ENCODE measurements around the gene LRRK1. TPM values are rescaled to one million over a fixed set of nuclear protein-coding genes. Genes with fewer than 3 reads are reported as not detected.

The LRRK1 gene
- total RNA-seq, 1 donor from 2014 or later, result not detected

DNA sequence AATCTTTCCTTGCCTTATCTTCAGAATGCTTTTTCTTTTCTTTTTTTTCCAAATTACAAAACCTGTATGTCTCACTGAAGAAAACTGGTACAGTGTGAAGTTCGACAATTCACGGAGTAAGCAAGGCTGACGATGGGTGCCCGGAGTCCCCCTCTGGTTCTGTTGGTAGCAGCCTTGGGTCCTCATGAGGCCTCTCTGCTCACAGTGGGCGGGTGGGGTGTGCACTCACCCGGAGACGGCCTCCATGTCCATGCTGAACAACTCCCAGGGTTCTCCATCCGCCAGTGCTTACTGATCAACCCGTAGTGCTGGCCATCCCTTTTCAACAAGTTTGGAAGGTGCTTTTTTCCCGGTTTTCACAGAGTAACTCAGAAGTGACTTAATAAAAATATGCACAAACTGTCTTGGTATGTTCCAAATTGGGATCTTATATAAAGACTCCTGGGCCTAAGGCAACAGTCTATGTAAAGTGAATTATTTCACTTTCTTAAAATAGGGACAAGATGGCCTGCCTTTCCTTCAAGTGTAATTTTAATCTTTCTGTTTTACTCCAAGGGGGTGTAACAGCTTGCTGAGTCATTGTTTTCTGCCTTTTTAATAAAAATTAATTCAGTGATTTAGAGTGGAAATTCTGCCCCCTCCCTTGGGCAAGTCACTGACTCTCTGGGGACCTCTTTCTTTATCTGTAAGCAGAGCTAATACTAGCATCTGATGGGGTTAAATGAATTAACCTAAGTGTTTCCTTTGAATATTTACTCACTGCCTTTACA is 23.7 kb downstream of the LRRK1 start:
- Histone ChIP-seq H3K27me3 (no peaks in the 10 kb centered on the region), H2AFZ (replicated peaks) (no peak overlapping the region), H3K4me2 (no peak overlapping the region), H3K4me1 (no peaks in the 10 kb centered on the region), H3K9ac (no peak overlapping the region), H3K9me3 (ENCODE audit: low read depth) (no peaks in the 10 kb centered on the region), H3F3A (ENCODE audit: low read depth) (no peaks in the 10 kb centered on the region), H3K36me3 (no peaks in the 10 kb centered on the region), H4K20me1 (ENCODE audit: low read depth) (no peaks in the 10 kb centered on the region), H3K4me3 (no peak overlapping the region), H3K79me2 (ENCODE audit: low read depth) (no peaks in the 10 kb centered on the region), H3K27ac (no peak overlapping the region)
- Mint-ChIP-seq H3K27me3 (ENCODE audit: insufficient read depth, low read depth) (no peaks in the 10 kb centered on the region), H3K4me3 (no peak overlapping the region), H3K36me3 (no peaks in the 10 kb centered on the region), H3K4me1 (peaks cover 2% of the 10 kb centered on the region), H3K27ac (no peak overlapping the region), H3K9me3 (no peaks in the 10 kb centered on the region)
- DNase-seq (ENCODE audit: low spot score), result no peak
- TF ChIP-seq, protein P1, sequence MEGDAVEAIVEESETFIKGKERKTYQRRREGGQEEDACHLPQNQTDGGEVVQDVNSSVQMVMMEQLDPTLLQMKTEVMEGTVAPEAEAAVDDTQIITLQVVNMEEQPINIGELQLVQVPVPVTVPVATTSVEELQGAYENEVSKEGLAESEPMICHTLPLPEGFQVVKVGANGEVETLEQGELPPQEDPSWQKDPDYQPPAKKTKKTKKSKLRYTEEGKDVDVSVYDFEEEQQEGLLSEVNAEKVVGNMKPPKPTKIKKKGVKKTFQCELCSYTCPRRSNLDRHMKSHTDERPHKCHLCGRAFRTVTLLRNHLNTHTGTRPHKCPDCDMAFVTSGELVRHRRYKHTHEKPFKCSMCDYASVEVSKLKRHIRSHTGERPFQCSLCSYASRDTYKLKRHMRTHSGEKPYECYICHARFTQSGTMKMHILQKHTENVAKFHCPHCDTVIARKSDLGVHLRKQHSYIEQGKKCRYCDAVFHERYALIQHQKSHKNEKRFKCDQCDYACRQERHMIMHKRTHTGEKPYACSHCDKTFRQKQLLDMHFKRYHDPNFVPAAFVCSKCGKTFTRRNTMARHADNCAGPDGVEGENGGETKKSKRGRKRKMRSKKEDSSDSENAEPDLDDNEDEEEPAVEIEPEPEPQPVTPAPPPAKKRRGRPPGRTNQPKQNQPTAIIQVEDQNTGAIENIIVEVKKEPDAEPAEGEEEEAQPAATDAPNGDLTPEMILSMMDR (IDR thresholded peaks at IDR 0.05), result no peak
- no peak for TF ChIP-seq EZH2phosphoT487 (IDR thresholded peaks at IDR 0.05)
- TF ChIP-seq EZH2 (IDR thresholded peaks at IDR 0.05), result no peak

DNA sequence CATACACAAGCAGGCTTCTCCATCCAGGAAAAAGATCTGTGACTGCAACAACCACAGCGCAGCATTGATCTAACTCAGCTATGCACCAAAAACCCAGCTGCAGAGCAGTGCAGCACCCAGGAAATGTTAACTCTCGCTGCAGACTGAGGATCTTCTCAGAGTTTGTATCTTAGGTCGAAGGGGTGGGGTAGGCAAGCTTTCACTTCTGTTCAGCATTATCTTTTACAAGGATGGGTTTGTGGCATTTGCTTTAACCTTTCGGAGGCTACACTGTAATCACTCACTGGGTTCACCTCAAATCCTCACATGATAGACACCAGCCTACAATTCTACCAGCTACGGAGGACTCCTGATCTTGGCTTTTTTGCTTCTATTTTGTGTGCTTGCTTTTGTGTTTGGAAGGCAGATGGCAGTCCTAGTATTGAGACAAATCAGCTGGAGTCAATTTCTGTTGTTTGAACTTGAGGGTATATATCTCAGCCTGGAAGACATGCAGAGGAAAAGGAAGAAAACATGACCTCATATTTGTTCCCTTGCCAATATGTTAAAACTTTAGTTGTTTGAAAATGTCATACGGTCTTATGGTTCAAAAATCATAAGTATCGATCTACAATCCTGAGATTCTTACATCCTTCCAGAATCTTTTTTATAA is 25.2 kb downstream of the LRRK1 start:
- H3F3A ChIP-seq (ENCODE audit: low read depth), result no peaks in the 10 kb centered on the region
- no peak overlapping the region for H3K27ac Mint-ChIP-seq
- H3K4me2 ChIP-seq, result no peak overlapping the region
- H3K4me3 Mint-ChIP-seq, result no peak overlapping the region
- H3K9ac ChIP-seq, result no peak overlapping the region
- no peaks in the 10 kb centered on the region for H3K36me3 Mint-ChIP-seq
- no peak for DNase-seq (ENCODE audit: low spot score)
- H2AFZ ChIP-seq (replicated peaks), result no peak overlapping the region
- H3K27me3 ChIP-seq, result no peaks in the 10 kb centered on the region
- no peaks in the 10 kb centered on the region for H3K9me3 ChIP-seq (ENCODE audit: low read depth)
- H3K27me3 Mint-ChIP-seq (ENCODE audit: insufficient read depth, low read depth), result no peaks in the 10 kb centered on the region
- no peaks in the 10 kb centered on the region for H3K36me3 ChIP-seq
- H3K9me3 Mint-ChIP-seq, result no peaks in the 10 kb centered on the region
- no peaks in the 10 kb centered on the region for H4K20me1 ChIP-seq (ENCODE audit: low read depth)
- TF ChIP-seq EZH2 (IDR thresholded peaks at IDR 0.05) (no peak), EZH2phosphoT487 (IDR thresholded peaks at IDR 0.05) (no peak)
- TF ChIP-seq, protein P1 (IDR thresholded peaks at IDR 0.05), result no peak
- H3K4me3 ChIP-seq, result no peak overlapping the region
- H3K27ac ChIP-seq, result no peak overlapping the region
- H3K4me1 Mint-ChIP-seq, result peaks cover 9% of the 10 kb centered on the region
- H3K79me2 ChIP-seq (ENCODE audit: low read depth), result no peaks in the 10 kb centered on the region
- H3K4me1 ChIP-seq, result no peaks in the 10 kb centered on the region

DNA sequence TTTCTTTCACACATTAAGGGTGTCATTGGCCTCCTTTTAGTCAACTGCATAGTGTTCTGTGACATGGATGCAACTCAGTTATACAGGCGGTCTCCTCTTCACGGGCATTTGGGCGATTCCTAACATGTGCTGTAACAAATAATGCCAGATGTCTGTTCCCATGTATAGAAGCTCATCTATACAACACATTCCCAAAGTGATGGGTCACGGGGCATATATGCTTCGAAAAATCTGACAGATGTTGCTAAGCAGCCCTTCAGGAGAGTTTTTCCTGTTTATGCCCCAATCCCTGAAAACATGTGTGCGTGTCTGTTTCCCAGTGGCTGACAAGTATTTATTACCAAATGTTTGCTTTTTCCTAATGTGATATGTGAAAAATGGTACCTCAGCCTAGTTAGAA is 25.8 kb downstream of the LRRK1 start:
- no peaks in the 10 kb centered on the region for H3K36me3 ChIP-seq
- H3K4me1 Mint-ChIP-seq, result peaks cover 9% of the 10 kb centered on the region
- TF ChIP-seq, protein P1 (IDR thresholded peaks at IDR 0.05), result no peak
- TF ChIP-seq EZH2phosphoT487 (IDR thresholded peaks at IDR 0.05), result no peak
- TF ChIP-seq EZH2 (IDR thresholded peaks at IDR 0.05), result no peak
- no peak overlapping the region for H3K9ac ChIP-seq
- no peak overlapping the region for H3K4me2 ChIP-seq
- H3K27ac ChIP-seq, result no peak overlapping the region
- no peaks in the 10 kb centered on the region for H3K27me3 ChIP-seq
- H3K36me3 Mint-ChIP-seq, result no peaks in the 10 kb centered on the region
- no peaks in the 10 kb centered on the region for H3K27me3 Mint-ChIP-seq (ENCODE audit: insufficient read depth, low read depth)
- no peaks in the 10 kb centered on the region for H3K79me2 ChIP-seq (ENCODE audit: low read depth)
- no peaks in the 10 kb centered on the region for H4K20me1 ChIP-seq (ENCODE audit: low read depth)
- no peak overlapping the region for H3K4me3 Mint-ChIP-seq
- no peaks in the 10 kb centered on the region for H3K9me3 Mint-ChIP-seq
- no peak overlapping the region for H2AFZ ChIP-seq (replicated peaks)
- H3K27ac Mint-ChIP-seq, result no peak overlapping the region
- no peaks in the 10 kb centered on the region for H3K9me3 ChIP-seq (ENCODE audit: low read depth)
- DNase-seq (ENCODE audit: low spot score), result no peak
- no peak overlapping the region for H3K4me3 ChIP-seq
- H3K4me1 ChIP-seq, result no peaks in the 10 kb centered on the region
- H3F3A ChIP-seq (ENCODE audit: low read depth), result no peaks in the 10 kb centered on the region

All from neural progenitor cell (in vitro differentiated cells).